Ishikawa (cell line): ENCODE measurements around the gene SNORC.

Experiments
- CEBPB ChIP-seq: IDR thresholded peaks from 2 replicates; pipeline ENCODE4 v1.6.1; 2012
- CREB1 ChIP-seq: IDR thresholded peaks from 2 replicates; pipeline ENCODE4 v1.6.1; 2012; ENCODE audit warnings: low read depth
- EGR1 ChIP-seq: IDR thresholded peaks from 2 replicates; pipeline ENCODE4 v1.6.1; 2012
- EP300 ChIP-seq: IDR thresholded peaks from 2 replicates; pipeline ENCODE4 v1.6.1; 2012; ENCODE audit warnings: borderline replicate concordance
- FOXM1 ChIP-seq: IDR thresholded peaks from 2 replicates; pipeline ENCODE4 v1.6.1; 2012; ENCODE audit warnings: low read depth, borderline replicate concordance
- MAX ChIP-seq: IDR thresholded peaks from 2 replicates; pipeline ENCODE4 v1.6.1; 2012
- NFIC ChIP-seq: IDR thresholded peaks from 2 replicates; pipeline ENCODE4 v1.6.1; 2012
- RAD21 ChIP-seq: IDR thresholded peaks from 2 replicates; pipeline ENCODE4 v1.6.1; 2012; ENCODE audit warnings: low read depth
- REST ChIP-seq: IDR thresholded peaks from 2 replicates; pipeline ENCODE4 v1.6.1; 2012; ENCODE audit warnings: low read depth, mild to moderate bottlenecking
- TAF1 ChIP-seq: IDR thresholded peaks from 2 replicates; pipeline ENCODE4 v1.6.1; 2012; ENCODE audit warnings: low read depth, mild to moderate bottlenecking
- TCF12 ChIP-seq: IDR thresholded peaks from 2 replicates; pipeline ENCODE4 v1.6.1; 2012; ENCODE audit warnings: low read depth
- TEAD4 ChIP-seq: IDR thresholded peaks from 2 replicates; pipeline ENCODE4 v1.6.1; 2012
- USF1 ChIP-seq: IDR thresholded peaks from 2 replicates; pipeline ENCODE4 v1.6.1; 2012
- YY1 ChIP-seq: IDR thresholded peaks from 2 replicates; pipeline ENCODE4 v1.6.1; 2012; ENCODE audit warnings: low read depth
- ZBTB7A ChIP-seq: IDR thresholded peaks from 2 replicates; pipeline ENCODE4 v1.6.1; 2012; ENCODE audit warnings: low read depth

SNORC gene

GRCh38 chr2:232843834-232844233, 26.2 kb upstream of the SNORC start:
- TF ChIP-seq MAX (no peak), NFIC (no peak), TCF12 (no peak), TEAD4 (no peak), EP300 (no peak), REST (no peak), ZBTB7A (no peak), CEBPB (no peak), FOXM1 (no peak), TAF1 (no peak), USF1 (no peak), RAD21 (no peak), YY1 (no peak), EGR1 (no peak), CREB1 (no peak)

- TF ChIP-seq CREB1 (no peak), NFIC (no peak), TCF12 (no peak), MAX (no peak), YY1 (no peak), ZBTB7A (no peak), TEAD4 (no peak), TAF1 (no peak), EGR1 (no peak), RAD21 (no peak), CEBPB (no peak), EP300 (no peak)
These were observed 24.0 kb upstream of the SNORC start for GRCh38 chr2:232846055-232846454.

GRCh38 chr2:232850039-232850438, 20.0 kb upstream of the SNORC start:
- no peak for TF ChIP-seq TAF1
- TF ChIP-seq CREB1: no peak
- no peak for TF ChIP-seq NFIC
- no peak for TF ChIP-seq TEAD4
- TF ChIP-seq REST: no peak
- TF ChIP-seq EP300: no peak
- TF ChIP-seq YY1: no peak
- TF ChIP-seq ZBTB7A: no peak
- no peak for TF ChIP-seq FOXM1
- TF ChIP-seq MAX: no peak
- TF ChIP-seq RAD21: no peak

GRCh38 chr2:232852676-232853075, 17.4 kb upstream of the SNORC start:
- TF ChIP-seq EGR1: no peak
- no peak for TF ChIP-seq FOXM1
- no peak for TF ChIP-seq CEBPB
- TF ChIP-seq YY1: no peak
- TF ChIP-seq CREB1: no peak
- no peak for TF ChIP-seq ZBTB7A
- TF ChIP-seq EP300: no peak
- TF ChIP-seq TAF1: no peak
- TF ChIP-seq RAD21: no peak
- no peak for TF ChIP-seq REST
- TF ChIP-seq USF1: no peak
- no peak for TF ChIP-seq TCF12
- no peak for TF ChIP-seq MAX
- TF ChIP-seq TEAD4: no peak
- TF ChIP-seq NFIC: no peak
